MM.1S (cell line): ENCODE data around the gene HES2.

Experiments used
- EZH2 ChIP-seq: fragments of 300-600 bp; sonication (generic); optimal IDR thresholded peaks from 2 replicates; pipeline ENCODE3; 2017; ENCODE audit warnings: low read depth, mild to moderate bottlenecking, antibody characterized with exemption, low read length, mixed read lengths
- TF ChIP-seq, protein P1 (sequence below): fragments of 300-600 bp; sonication (generic); IDR thresholded peaks from 2 replicates; pipeline ENCODE4 v1.5.1; 2016; ENCODE audit warnings: antibody characterized with exemption, low read length, mixed read lengths

DNA sequence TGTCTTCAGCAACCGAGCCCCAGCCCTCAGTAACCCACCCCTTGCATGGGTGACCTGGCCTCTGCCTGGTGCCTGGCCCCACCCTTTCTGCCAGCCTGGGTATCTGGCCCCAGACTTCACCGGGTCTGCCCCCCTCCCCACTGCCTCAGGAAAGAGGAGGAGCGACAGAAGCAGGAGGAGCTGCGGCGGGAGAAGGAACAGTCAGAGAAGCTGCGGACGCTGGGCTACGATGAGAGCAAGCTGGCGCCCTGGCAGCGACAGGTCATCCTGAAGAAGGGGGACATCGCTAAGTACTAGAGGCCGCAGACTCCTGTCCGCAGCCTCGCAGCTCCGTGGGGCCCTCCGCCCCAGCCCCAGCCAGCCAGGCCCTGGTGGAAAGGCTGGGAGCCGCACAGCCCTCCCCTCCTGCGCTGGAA lies 40.1 kb upstream of the HES2 start:
- TF ChIP-seq, protein P1, sequence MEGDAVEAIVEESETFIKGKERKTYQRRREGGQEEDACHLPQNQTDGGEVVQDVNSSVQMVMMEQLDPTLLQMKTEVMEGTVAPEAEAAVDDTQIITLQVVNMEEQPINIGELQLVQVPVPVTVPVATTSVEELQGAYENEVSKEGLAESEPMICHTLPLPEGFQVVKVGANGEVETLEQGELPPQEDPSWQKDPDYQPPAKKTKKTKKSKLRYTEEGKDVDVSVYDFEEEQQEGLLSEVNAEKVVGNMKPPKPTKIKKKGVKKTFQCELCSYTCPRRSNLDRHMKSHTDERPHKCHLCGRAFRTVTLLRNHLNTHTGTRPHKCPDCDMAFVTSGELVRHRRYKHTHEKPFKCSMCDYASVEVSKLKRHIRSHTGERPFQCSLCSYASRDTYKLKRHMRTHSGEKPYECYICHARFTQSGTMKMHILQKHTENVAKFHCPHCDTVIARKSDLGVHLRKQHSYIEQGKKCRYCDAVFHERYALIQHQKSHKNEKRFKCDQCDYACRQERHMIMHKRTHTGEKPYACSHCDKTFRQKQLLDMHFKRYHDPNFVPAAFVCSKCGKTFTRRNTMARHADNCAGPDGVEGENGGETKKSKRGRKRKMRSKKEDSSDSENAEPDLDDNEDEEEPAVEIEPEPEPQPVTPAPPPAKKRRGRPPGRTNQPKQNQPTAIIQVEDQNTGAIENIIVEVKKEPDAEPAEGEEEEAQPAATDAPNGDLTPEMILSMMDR = no peak
- TF ChIP-seq EZH2 = no peak
